Measurements from ENCODE around the gene GRIK3.
"Not testable (repeated sequence)": the region's sequence is repeated elsewhere in the genome, so short reads cannot be mapped to it uniquely, and the experiment has no call there.

The GRIK3 gene

DNA sequence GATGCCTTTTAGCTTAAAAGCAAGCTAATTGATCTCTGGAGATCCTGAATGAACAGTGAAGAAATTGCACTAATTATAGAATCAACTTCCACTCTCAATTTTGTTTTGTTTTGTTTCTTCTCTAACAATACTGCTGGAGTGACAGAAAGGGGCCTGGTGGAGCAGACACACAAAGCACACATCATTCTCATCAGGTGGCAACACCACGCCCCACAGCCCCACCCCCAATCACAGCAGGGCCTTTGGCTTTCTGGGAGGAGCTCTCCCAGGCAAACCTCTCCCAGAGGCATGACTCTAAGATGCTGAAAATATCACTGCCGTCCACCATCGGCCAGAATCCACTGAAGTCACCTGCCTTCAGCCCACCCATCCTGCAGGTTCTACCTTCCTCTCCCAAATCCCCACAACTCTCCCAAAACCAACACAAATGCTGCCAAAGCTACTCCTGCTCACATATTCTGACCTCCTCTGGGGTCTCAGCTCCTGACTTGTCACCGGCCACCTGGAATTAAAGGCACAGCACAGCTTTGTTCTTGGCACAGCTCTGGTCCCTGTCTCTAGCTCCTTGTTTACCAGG is 120.7 kb downstream of the GRIK3 start:
- H3K9me3 ChIP-seq (ENCODE audit: control insufficient read depth, low read length): no peaks in the 10 kb centered on the region
- no peak overlapping the region for H3K27ac ChIP-seq (ENCODE audit: insufficient read depth, low read depth, low read length, poor library complexity, severe bottlenecking)
- no peaks in the 10 kb centered on the region for H3K36me3 ChIP-seq (ENCODE audit: control insufficient read depth, insufficient read depth, low read length)
- H3K4me3 ChIP-seq (ENCODE audit: insufficient read depth, low read depth, low read length): no peak overlapping the region
- WGBS, 2 experiments: 34 to 43% methylated on average over 4 of the region's 4 CpGs
- peaks cover 27% of the 10 kb centered on the region for H3K4me1 ChIP-seq (ENCODE audit: control insufficient read depth, insufficient read depth, low read length)
- H3K27me3 ChIP-seq (ENCODE audit: control insufficient read depth, insufficient read depth, low read length, poor library complexity, severe bottlenecking): no peaks in the 10 kb centered on the region

- Histone ChIP-seq H3K27me3 (ENCODE audit: control insufficient read depth, insufficient read depth, low read length, poor library complexity, severe bottlenecking) (no peaks in the 10 kb centered on the region), H3K9me3 (ENCODE audit: control insufficient read depth, low read length) (no peaks in the 10 kb centered on the region)
Observed at GRCh38 chr1:36913016-36913415, 121.3 kb downstream of the GRIK3 start.

GRCh38 chr1:36912365-36912865 is 121.9 kb downstream of the GRIK3 start:
- Histone ChIP-seq H3K36me3 (ENCODE audit: control insufficient read depth, insufficient read depth, low read length) (no peaks in the 10 kb centered on the region), H3K4me3 (ENCODE audit: insufficient read depth, low read depth, low read length) (no peak overlapping the region), H3K4me1 (ENCODE audit: control insufficient read depth, insufficient read depth, low read length) (peaks cover 27% of the 10 kb centered on the region), H3K27ac (ENCODE audit: insufficient read depth, low read depth, low read length, poor library complexity, severe bottlenecking) (no peak overlapping the region), H3K9me3 (ENCODE audit: control insufficient read depth, low read length) (no peaks in the 10 kb centered on the region), H3K27me3 (ENCODE audit: control insufficient read depth, insufficient read depth, low read length, poor library complexity, severe bottlenecking) (no peaks in the 10 kb centered on the region)
- 84% methylated on average over 6 to 7 of the region's 7 CpGs for WGBS, 2 experiments

More at GRCh38 chr1:36913016-36913415, 121.3 kb downstream of the GRIK3 start:
- peaks cover 27% of the 10 kb centered on the region for H3K4me1 ChIP-seq (ENCODE audit: control insufficient read depth, insufficient read depth, low read length)
- no peak overlapping the region for H3K27ac ChIP-seq (ENCODE audit: insufficient read depth, low read depth, low read length, poor library complexity, severe bottlenecking)
- WGBS, 2 experiments: 82% methylated on average over 5 of the region's 5 CpGs
- H3K4me3 ChIP-seq (ENCODE audit: insufficient read depth, low read depth, low read length): no peak overlapping the region
- H3K36me3 ChIP-seq (ENCODE audit: control insufficient read depth, insufficient read depth, low read length): no peaks in the 10 kb centered on the region

DNA sequence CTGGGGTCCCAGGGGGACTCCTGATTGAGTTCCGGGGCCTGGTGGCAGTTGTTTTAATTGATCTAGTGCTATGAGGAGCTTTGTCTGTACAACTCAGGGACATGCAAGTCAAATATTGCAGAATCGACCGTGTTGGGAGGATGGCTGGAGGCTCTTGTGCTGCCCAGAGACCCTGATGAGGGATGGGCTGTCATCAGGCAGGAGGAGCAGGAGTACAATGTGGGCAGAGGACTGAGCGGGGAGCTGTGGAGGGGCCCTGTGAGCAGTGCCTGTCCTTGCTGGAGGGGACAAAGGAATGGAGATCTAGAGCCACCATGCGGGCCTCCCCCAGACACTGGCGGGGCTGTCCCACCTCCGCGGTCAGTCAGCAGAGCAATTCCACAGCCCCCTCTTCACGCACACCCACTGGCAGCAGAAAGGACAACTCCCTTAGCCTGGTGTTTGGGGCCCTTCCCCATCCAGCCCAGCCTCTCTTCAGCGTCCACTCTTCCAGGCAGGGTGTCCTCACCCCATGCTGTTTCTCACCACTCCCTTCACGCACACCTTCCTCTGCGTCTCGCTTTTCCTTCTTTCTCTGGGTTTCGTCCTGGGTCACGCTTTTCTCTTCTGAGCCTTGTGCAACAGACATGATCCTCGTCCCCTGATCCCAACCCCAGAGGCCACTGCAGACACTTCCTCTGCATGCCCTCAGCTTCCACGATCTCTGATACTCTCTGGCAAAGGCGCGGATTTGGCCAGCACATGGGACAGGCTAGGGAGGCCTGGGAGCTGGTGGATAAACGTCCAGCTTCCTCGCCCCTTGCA is 122.6 kb downstream of the GRIK3 start:
- Histone ChIP-seq H3K9me3 (ENCODE audit: control insufficient read depth, low read length) (no peaks in the 10 kb centered on the region), H3K4me1 (ENCODE audit: control insufficient read depth, insufficient read depth, low read length) (peaks cover 27% of the 10 kb centered on the region), H3K27ac (ENCODE audit: insufficient read depth, low read depth, low read length, poor library complexity, severe bottlenecking) (no peak overlapping the region), H3K36me3 (ENCODE audit: control insufficient read depth, insufficient read depth, low read length) (no peaks in the 10 kb centered on the region), H3K4me3 (ENCODE audit: insufficient read depth, low read depth, low read length) (no peak overlapping the region), H3K27me3 (ENCODE audit: control insufficient read depth, insufficient read depth, low read length, poor library complexity, severe bottlenecking) (no peaks in the 10 kb centered on the region)
- WGBS, 2 experiments: 89 to 90% methylated on average over 21 of the region's 21 CpGs

- Histone ChIP-seq H3K36me3 (ENCODE audit: control insufficient read depth, insufficient read depth, low read length) (no peaks in the 10 kb centered on the region), H3K27me3 (ENCODE audit: control insufficient read depth, insufficient read depth, low read length, poor library complexity, severe bottlenecking) (no peaks in the 10 kb centered on the region), H3K9me3 (ENCODE audit: control insufficient read depth, low read length) (no peaks in the 10 kb centered on the region), H3K4me3 (ENCODE audit: insufficient read depth, low read depth, low read length) (no peak overlapping the region), H3K27ac (ENCODE audit: insufficient read depth, low read depth, low read length, poor library complexity, severe bottlenecking) (no peak overlapping the region), H3K4me1 (ENCODE audit: control insufficient read depth, insufficient read depth, low read length) (peaks cover 27% of the 10 kb centered on the region)
- 83 to 84% methylated on average over 9 of the region's 9 CpGs for WGBS, 2 experiments
Observed at GRCh38 chr1:36910886-36911540, 123.3 kb downstream of the GRIK3 start.

GRCh38 chr1:36909946-36910725 is 124.2 kb downstream of the GRIK3 start:
- H3K27me3 ChIP-seq (ENCODE audit: control insufficient read depth, insufficient read depth, low read length, poor library complexity, severe bottlenecking): no peaks in the 10 kb centered on the region
- H3K4me1 ChIP-seq (ENCODE audit: control insufficient read depth, insufficient read depth, low read length): peaks cover 27% of the 10 kb centered on the region
- no peaks in the 10 kb centered on the region for H3K36me3 ChIP-seq (ENCODE audit: control insufficient read depth, insufficient read depth, low read length)
- no peak overlapping the region for H3K4me3 ChIP-seq (ENCODE audit: insufficient read depth, low read depth, low read length)
- no peak overlapping the region for H3K27ac ChIP-seq (ENCODE audit: insufficient read depth, low read depth, low read length, poor library complexity, severe bottlenecking)
- H3K9me3 ChIP-seq (ENCODE audit: control insufficient read depth, low read length): no peaks in the 10 kb centered on the region
- 80 to 81% methylated on average over 10 of the region's 10 CpGs for WGBS, 2 experiments

DNA sequence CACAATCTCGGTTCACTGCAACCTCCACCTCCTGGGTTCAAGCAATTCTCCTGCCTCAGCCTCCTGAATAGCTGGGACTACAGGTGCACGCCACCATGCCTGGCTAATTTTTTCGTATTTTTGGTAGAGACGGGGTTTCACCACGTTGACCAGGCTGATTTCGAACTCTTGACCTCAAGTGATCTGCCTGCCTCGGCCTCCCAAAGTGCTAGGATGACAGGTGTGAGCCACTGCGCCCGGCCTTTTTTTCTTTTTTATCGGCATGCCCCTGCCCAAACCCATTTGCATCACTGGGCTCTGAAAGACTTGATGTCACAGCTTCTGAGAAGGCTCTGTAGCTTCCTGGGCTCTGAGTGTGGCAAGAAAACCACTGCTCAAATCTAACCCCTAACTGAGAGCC is 125.0 kb downstream of the GRIK3 start:
- not testable (repeated sequence) for H3K9me3 ChIP-seq (ENCODE audit: control insufficient read depth, low read length); H3K4me3 ChIP-seq (ENCODE audit: insufficient read depth, low read depth, low read length); H3K27ac ChIP-seq (ENCODE audit: insufficient read depth, low read depth, low read length, poor library complexity, severe bottlenecking); H3K36me3 ChIP-seq (ENCODE audit: control insufficient read depth, insufficient read depth, low read length); H3K27me3 ChIP-seq (ENCODE audit: control insufficient read depth, insufficient read depth, low read length, poor library complexity, severe bottlenecking)
- 90 to 95% methylated on average over 10 of the region's 10 CpGs for WGBS, 2 experiments
- H3K4me1 ChIP-seq (ENCODE audit: control insufficient read depth, insufficient read depth, low read length): peaks cover 27% of the 10 kb centered on the region

DNA sequence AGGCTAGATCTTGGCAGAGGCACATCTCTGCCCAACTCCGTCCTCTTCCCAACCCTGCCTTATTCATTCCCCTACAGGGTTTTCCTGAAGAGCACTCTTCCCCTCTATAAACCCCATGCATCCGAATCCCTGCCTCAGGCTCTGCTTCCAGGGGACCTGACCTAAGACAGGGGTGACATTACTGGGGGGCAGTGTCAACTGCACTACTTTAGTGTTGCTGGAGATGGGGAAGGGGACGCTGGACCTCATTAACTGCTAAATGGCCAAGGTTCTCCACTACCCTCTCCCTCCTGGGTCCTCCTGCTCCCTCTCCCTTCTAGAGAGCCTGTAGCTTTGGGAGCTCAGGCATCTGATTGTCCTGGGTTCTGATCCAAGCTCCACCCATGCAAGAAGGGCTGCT is 126.2 kb downstream of the GRIK3 start:
- Histone ChIP-seq H3K36me3 (ENCODE audit: control insufficient read depth, insufficient read depth, low read length) (no peaks in the 10 kb centered on the region), H3K4me1 (ENCODE audit: control insufficient read depth, insufficient read depth, low read length) (peaks cover 17% of the 10 kb centered on the region), H3K4me3 (ENCODE audit: insufficient read depth, low read depth, low read length) (no peak overlapping the region), H3K27me3 (ENCODE audit: control insufficient read depth, insufficient read depth, low read length, poor library complexity, severe bottlenecking) (no peaks in the 10 kb centered on the region), H3K27ac (ENCODE audit: insufficient read depth, low read depth, low read length, poor library complexity, severe bottlenecking) (no peak overlapping the region), H3K9me3 (ENCODE audit: control insufficient read depth, low read length) (no peaks in the 10 kb centered on the region)
- 89 to 93% methylated on average over 3 of the region's 3 CpGs for WGBS, 2 experiments

- H3K4me3 ChIP-seq (ENCODE audit: insufficient read depth, low read depth, low read length): no peak overlapping the region
- H3K27ac ChIP-seq (ENCODE audit: insufficient read depth, low read depth, low read length, poor library complexity, severe bottlenecking): no peak overlapping the region
- H3K27me3 ChIP-seq (ENCODE audit: control insufficient read depth, insufficient read depth, low read length, poor library complexity, severe bottlenecking): no peaks in the 10 kb centered on the region
- no peaks in the 10 kb centered on the region for H3K36me3 ChIP-seq (ENCODE audit: control insufficient read depth, insufficient read depth, low read length)
- no peaks in the 10 kb centered on the region for H3K9me3 ChIP-seq (ENCODE audit: control insufficient read depth, low read length)
- 88 to 90% methylated on average over 3 of the region's 3 CpGs for WGBS, 2 experiments
- peaks cover 2% of the 10 kb centered on the region for H3K4me1 ChIP-seq (ENCODE audit: control insufficient read depth, insufficient read depth, low read length)
Observed at GRCh38 chr1:36906555-36906954, 127.8 kb downstream of the GRIK3 start.

Measured in ectodermal cell (in vitro differentiated cells).